Measurements from ENCODE around the gene MICU2.

The MICU2 gene

DNA sequence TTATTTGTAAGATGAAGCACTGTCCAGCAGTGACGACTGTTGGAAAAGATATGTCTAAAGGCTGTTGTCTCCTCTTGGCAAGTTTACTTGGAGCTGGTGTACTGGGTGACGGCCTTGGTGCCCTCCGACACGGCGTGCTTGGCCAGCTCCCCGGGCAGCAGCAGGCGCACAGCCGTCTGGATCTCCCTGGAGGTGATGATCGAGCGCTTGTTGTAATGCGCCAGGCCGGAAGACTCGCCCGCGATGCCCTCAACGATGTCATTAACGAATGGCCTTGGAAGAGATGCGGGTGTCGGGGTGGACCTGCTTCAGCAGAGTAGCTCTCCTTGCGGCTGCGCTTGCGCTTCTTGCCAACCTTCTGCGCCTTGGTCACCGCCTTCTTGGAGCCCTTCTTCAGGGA lies 120.2 kb downstream of the MICU2 start:
- no peak for DNase-seq (ENCODE audit: low read depth)

DNA sequence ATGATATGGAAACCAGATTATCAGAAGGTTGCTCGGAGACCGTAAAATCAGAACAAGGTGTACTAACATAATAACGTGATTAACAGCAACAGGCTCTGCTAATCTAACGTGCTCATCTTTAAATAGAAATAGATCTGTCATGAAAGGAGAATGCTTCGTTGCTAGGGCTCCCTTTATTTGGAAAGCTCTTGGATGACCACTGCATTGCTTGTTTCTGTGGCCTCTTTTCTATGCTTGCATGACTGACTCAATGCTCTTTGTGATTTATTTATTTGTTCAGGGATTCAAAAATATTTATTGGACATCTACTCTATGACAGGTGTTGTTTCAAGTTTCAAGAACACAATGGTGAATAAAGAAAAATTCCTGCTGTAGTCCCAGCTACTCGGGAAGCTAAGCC lies 122.6 kb downstream of the MICU2 start:
- no peak for DNase-seq (ENCODE audit: low read depth)

DNA sequence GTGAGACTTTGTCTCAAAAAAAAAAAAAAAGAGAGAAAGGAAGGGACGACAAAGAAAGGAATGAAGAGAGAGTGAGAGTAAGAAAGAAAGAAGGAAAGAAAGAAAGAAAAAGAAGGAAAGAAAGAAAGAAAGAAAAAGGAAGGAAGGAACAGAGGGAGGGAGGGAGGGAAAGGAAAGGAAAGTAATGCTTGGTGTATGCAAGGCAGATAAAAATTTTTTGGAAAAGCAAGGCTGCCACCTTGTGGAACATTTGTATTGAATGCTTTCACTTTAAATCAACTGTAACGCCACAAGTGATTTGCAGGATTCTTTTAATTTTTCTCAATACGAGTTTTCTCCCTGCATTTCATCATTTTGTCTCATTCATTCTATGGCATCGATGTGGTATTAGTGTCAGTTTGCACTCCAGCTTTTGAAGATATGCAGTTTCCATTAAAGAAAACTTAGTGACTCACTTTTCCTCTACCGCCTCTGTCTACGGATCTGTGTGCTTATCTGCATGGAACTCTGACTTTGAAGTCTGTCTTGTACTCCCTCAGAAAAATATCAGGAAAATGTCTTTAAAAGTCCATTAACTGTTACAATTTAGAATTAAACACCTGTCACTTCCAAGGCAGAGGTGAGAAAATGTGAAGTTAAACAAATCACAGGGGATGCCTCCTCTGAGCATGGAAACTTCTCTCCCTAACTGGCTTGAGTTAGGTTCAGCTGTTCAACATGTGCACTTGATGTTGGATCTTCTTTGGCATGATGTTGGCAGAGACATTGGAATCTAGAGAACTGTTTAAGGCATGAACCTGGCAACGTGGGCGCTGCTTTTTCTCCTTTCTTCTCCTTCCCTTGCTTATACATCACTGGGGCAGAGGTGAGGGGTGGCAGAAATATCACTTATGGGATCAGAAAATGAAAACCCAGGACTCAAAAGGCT lies 124.8 kb downstream of the MICU2 start:
- DNase-seq (ENCODE audit: low read depth), result peak; percentile 40

DNA sequence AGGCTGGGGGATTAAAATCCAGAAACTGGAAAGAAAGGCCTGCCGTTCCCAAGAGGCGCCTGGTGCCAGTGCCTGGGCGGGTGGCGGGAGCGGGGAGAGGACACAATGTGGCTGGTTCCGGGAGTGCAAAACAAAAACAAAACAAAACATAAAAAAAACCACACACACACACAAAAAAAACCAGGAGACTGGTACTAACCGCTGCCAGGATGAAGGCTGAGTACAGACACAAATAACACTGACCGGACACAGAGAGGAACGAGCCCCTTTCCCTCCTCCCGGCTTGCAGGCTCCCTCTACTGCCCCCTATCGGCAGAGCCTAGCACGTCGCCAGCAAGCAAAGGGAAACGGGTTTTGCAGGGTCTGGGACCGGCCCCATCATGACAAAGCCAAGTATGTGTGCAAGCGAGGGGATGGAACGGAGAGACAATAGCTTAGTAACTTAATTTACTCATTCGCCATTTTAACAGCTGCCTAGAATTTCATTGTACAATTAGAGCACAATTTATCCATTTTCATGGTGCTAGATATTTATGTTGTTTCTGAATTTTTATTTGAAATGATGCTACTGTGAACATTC lies 127.0 kb downstream of the MICU2 start:
- no peak for DNase-seq (ENCODE audit: low read depth)

DNA sequence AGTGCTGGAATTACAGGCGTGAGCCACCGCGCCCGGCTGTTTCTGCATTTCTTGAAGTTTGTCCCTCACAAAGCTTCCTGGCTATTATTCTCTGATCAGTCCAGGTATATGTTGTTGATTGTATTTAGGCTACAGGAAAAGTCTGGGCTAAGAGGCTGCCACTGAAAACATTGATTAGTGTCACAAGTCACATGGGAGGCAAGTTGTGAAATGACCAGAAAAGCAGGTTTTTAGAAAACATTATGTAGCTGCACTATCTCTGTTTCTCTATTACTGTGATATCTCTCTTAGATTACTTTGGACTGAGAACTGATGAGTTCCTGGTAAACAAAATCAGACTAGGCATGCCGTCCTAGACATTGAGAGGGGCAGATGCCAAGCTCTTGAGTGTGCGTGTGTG lies 128.9 kb downstream of the MICU2 start:
- DNase-seq (ENCODE audit: low read depth), result no peak

DNA sequence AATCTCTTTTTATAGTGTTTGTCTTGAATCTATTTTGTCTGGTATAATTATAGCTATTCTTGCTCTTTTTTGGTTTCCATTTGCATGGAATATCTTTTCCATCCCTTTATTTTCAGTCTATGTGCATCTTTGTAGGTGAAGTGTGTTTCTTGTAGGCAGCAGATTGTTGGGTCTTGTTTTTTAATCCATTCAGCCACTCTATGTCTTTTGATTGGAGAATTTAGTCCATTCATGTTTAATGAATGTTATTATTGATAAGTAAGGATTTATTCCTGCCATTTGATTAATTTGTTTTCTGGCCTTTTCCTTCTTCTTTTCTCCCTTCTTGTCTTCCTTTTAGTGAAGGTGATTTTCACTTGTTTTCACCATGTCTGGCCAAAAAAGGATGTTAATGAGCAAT lies 133.2 kb downstream of the MICU2 start:
- DNase-seq (ENCODE audit: low read depth), result no peak

DNA sequence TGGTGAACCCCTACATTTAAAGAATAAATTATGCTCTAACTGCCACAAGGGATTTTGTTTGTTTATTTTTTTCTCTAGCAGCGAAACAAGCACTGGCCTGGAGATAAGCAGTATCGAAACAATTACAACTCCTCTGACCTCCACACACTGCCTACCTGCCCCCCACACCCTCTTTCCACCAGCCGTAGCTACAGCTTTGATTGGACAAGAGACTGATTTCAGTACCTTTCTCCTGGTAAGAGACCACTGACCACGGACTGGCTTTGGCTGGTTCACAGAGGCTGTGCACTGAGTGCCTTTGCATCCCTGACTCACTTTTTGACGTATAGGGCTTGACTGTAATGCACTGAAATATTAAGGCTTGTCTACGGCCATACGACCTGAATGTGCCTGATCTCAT lies 137.4 kb downstream of the MICU2 start:
- DNase-seq (ENCODE audit: low read depth), result no peak

DNA sequence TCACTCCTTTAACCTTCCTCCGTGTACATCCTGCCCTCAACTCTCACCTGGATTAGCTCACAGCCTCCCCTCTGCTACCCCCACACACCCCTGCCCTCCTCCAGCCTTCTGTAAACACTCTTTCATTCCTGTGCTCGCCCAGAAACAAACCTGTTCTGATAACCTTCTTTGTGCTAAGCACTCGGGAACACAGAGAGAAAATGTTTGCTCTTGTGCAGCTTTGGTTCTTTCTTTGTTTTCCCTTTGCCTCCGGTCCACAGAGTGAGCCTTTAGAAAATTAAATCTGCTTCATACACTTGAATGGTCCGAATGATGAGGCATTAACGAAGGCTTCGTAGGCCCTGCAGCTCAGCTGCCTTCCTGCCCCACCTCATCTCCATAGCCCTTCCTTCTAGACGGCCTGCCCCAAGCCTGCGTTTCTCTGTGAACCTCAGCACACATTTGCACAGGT lies 138.2 kb downstream of the MICU2 start:
- no peak for DNase-seq (ENCODE audit: low read depth)

DNA sequence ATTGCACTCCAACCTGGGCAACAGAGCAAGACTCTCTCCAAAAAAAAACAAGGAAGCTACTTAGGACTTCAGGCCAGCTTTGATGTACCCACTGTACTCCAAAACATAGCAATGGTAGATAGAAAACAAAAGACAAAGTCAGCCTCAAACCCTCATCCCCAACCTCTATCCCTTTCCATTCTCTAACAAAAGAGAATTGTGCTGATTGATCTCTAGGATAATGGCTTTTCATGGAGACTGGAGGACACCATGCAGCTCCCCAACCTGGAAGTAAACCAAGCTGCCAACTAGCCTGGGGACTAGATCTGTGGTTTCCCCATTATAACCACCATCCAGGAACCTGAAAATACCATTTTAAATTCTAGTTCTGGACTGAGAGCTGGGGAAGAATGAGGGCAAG lies 140.5 kb downstream of the MICU2 start:
- no peak for DNase-seq (ENCODE audit: low read depth)

DNA sequence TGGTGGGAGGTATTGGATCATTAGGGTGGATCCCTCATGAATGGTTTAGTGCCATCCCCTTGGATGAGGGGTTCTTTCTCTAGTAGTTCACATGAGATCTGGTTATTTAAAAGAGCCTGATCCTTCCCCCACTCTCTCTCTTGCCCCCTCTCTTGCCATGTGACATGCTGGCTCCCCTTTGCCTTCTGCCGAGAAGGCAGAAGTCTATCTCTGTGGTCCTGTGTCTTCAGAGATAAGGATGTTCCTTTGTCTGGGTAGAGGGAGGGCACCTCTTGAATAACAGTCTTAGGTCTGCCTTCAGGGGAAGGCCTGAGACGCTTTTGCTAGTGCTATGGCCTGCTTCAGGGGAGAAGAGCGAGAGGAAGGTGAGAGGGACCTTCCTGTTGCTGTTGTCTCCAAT lies 142.8 kb downstream of the MICU2 start:
- DNase-seq (ENCODE audit: low read depth), result no peak

DNA sequence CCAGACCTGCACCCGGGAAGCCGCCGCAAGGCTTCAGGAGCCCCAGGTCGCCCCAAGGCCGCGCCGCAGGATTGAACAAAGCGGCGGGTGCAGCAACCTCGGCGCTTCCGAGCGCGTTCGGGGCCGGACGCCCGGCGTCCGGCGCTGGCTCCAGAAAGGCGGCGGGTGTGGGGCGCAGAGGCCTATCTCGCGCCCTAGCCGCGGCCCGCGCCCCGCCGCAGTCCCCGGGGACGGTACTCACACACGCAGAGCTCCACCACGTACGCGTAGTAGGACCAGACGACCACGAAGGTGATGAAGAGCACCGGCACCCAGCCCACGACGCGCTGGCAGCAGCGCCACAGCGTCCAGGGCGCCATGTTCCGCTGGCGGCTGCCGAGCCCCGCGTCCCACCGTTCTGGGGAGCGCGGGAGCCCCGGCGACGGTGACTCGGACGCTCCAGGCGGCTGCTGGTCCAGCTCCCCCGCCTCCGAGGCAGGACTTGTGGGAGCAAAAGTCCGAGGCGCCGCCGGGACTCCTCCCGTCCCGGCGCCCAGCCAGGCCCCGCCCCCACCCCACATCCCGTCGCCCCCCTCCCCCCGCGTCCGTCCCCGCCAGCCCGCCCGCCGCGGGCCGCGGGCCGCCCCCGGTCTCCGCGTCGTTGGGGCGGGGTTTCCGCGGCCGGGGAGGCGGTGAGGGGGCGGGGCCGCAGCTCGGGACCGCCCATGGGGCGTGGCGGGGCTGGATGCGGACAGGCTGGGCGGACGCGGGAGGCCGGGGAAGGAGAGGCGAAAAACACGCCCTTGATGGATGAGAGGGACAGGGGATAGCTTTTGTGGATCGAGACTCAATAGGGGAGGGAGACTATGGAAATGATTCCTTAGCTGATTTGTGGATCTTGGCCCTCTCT lies 144.9 kb downstream of the MICU2 start, which contains the start of gene ZDHHC20:
Gene ZDHHC20 (minus strand): TSS at position 491 of the 889 bp plus-strand sequence. CDS start 132 bp downstream, at position 359.
- DNase-seq (ENCODE audit: low read depth), result no peak

DNA sequence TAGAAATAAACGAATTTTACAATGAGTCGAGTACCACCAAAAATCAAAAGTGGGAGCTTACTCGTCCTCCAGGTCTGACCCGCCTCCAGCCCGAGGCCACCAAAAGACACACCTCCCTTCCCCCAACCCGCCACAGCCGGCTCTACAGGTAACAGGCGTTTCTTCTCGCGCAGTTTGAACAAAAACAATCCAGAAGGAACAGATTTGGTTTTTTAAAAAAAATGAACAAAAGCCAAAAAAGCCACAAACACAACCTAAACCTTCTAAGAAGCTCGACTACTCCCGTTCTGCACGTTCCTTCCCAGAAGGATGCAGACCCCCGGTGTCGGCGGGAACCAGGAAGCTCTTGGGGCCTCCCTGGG lies 145.5 kb downstream of the MICU2 start:
- no peak for DNase-seq (ENCODE audit: low read depth)

DNA sequence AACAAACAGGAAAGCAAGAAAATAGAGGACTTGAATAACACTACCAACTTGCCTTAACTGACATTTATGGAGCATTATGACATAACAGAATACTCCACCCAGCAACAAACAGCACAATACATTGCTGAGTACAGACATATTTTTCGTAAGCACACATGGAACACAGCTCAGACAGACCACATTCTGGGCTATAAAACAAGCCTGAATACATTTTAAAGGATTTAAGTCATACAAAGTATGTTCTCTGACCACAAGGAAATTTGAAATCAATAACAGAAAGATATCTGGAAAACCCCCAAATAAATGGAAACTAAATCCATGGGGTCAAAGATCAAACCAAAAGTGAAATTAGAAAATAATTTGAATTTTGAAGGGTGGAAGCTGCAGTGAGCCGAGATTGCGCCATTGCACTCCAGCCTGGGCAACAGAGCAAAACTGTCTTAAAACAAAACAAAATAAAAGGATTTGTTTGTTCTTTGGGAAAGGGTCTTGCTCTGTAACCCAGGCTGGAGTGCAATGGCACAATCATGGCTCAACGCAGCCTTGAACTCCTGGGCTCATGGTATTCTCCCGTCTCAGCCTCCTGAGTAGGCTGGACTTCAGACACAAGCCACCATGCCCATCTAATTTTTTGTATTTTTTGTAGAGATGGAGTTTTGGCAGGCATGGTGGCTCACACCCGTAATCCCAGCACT lies 150.4 kb downstream of the MICU2 start:
- no peak for DNase-seq (ENCODE audit: low read depth)

DNA sequence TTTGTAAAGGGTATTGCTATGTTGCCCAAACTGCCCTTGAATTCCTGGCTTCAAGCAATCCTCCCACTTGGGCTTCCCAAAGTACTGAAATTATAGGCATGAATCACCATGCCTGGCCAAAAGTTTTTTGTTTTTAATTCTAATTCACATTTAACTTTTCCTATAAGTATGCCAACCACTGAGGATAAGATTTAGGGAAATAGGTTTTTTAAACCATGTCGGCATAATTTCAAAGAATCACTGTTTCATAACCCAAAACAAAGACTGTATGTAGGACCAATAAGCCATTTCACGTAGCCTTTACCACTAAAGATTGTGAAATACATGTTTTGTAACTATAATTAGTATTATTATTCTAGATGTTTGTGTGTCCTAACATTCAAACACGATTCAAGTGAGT lies 153.0 kb downstream of the MICU2 start:
- no peak for DNase-seq (ENCODE audit: low read depth)

DNA sequence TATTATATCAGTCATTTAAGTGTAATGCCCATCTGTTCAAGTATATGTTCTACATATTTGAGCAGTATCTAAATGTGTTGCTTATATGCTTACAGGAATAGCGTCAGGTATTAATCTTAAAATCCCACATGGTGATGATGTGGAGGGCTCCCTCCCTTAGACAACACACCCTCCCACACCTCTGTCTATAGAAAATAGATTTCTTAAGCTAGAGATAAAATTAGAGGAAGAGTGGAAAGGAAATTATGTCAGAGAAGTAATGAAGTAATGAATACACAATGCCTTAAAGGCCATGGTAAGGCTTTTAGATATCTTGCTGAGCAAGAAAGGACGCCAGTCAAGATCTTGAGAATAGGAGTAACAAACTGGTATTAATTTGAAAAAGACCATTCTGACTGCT lies 157.3 kb downstream of the MICU2 start:
- no peak for DNase-seq (ENCODE audit: low read depth)

DNA sequence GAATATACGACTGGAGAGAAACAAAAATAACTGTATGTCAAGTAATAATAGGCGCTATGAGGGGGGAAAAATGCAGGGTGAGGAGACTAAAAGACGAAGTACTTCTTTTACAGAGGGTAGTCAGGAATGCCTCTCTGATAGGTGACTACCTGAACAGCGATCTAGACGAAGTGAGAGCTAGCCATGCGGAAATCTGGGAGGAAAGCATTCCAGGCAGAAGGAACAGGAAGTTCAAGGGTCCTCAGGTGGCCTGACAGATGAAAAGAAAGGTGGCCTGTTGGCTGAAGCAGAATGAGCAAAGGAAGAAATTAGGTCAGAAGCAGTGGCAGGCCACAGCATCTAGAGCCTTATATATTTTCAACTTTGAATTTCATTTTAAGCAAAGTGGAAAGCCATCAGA lies 158.2 kb downstream of the MICU2 start:
- DNase-seq (ENCODE audit: low read depth), result no peak

DNA sequence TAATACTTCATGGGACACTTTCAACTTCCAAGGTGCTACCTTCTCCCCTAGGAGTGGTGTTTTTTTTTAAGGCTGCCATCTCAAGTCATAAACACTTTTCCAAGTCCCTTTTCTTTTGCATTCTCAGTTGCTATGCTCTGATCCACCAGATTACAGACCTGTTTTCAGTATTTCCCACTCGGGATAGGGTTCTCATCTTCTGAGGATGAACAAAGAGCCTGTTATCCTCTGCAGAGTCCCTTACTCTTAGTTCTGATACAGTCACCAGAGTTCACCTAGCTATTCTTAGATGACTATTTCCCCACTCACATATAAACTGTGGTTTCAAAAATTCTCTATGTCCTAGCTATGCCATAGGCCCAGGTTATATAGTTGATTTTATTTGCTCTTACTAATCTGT lies 160.8 kb downstream of the MICU2 start:
- DNase-seq (ENCODE audit: low read depth), result no peak
